ENCODE measurements around the gene BICD1.

The BICD1 gene
- 4.7 to 30.6 (median 8.9) reads per million in 9 experiments for total RNA-seq

- ATAC-seq (replicated peaks), result peak; percentile 82
- Mint-ChIP-seq H3K27me3 (no peaks in the 10 kb centered on the region), H3K4me3 (peak within 1 kb of the TSS; percentile 78 to 93), H3K9me3 (no peaks in the 10 kb centered on the region), H3K27ac (peak within 1 kb of the TSS; percentile 94 to 96), H3K36me3 (ENCODE audit: insufficient read depth) (peaks cover 7% of the 10 kb centered on the region), H3K4me1 (ENCODE audit: low read depth in 2 of 2) (peaks cover 26 to 28% of the 10 kb centered on the region in 2 donors)
- peak; percentile 48 to 64 (median 59) for DNase-seq
Measured at GRCh38 chr12:32106517-32107358, at the start of gene BICD1. Gene BICD1, plus strand, starts transcription at chr12:32106847. Its CDS starts 485 bp downstream, at chr12:32107332.

- ATAC-seq (replicated peaks) (no peak), DNase-seq (no peak)
- no peaks in the 10 kb centered on the region for H3K9me3 Mint-ChIP-seq
- no peaks in the 10 kb centered on the region for H3K27me3 Mint-ChIP-seq
- H3K27ac Mint-ChIP-seq, result no peak overlapping the region
- H3K4me1 Mint-ChIP-seq (ENCODE audit: low read depth in 2 of 2), result peaks cover 0 to 4% of the 10 kb centered on the region in 2 donors
- peaks cover 5% of the 10 kb centered on the region for H3K36me3 Mint-ChIP-seq (ENCODE audit: insufficient read depth)
- no peak overlapping the region for H3K4me3 Mint-ChIP-seq
Measured at GRCh38 chr12:32061033-32061432, 45.6 kb upstream of the BICD1 start.

- DNase-seq, result no peak
- ATAC-seq (replicated peaks), result no peak
- H3K27ac Mint-ChIP-seq, result no peak overlapping the region
- no peaks in the 10 kb centered on the region for H3K9me3 Mint-ChIP-seq
- H3K36me3 Mint-ChIP-seq (ENCODE audit: insufficient read depth), result peaks cover 5% of the 10 kb centered on the region
- H3K27me3 Mint-ChIP-seq, result no peaks in the 10 kb centered on the region
- no peak overlapping the region for H3K4me3 Mint-ChIP-seq
- H3K4me1 Mint-ChIP-seq (ENCODE audit: low read depth in 2 of 2), result peaks cover 0 to 4% of the 10 kb centered on the region in 2 donors
Measured at GRCh38 chr12:32062881-32063280, 43.8 kb upstream of the BICD1 start.

GRCh38 chr12:32063796-32064195 lies 42.9 kb upstream of the BICD1 start:
- Mint-ChIP-seq H3K27ac (peak overlapping the region in 1 of 2 donors; percentile 55), H3K27me3 (no peaks in the 10 kb centered on the region), H3K4me3 (no peak overlapping the region), H3K4me1 (ENCODE audit: low read depth in 2 of 2) (peaks cover 0 to 4% of the 10 kb centered on the region in 2 donors), H3K9me3 (no peaks in the 10 kb centered on the region), H3K36me3 (ENCODE audit: insufficient read depth) (peaks cover 5% of the 10 kb centered on the region)
- DNase-seq (no peak), ATAC-seq (replicated peaks) (no peak)

- ATAC-seq (replicated peaks), result no peak
- no peak for DNase-seq
- H3K27ac Mint-ChIP-seq, result no peak overlapping the region
- no peaks in the 10 kb centered on the region for H3K27me3 Mint-ChIP-seq
- no peaks in the 10 kb centered on the region for H3K36me3 Mint-ChIP-seq (ENCODE audit: insufficient read depth)
- H3K4me1 Mint-ChIP-seq (ENCODE audit: low read depth in 2 of 2), result no peaks in the 10 kb centered on the region
- no peak overlapping the region for H3K4me3 Mint-ChIP-seq
- no peaks in the 10 kb centered on the region for H3K9me3 Mint-ChIP-seq
Measured at GRCh38 chr12:32066206-32066605, 40.4 kb upstream of the BICD1 start.

GRCh38 chr12:32069071-32069470 lies 37.6 kb upstream of the BICD1 start:
- Mint-ChIP-seq H3K27ac (no peak overlapping the region), H3K4me3 (no peak overlapping the region), H3K36me3 (ENCODE audit: insufficient read depth) (no peaks in the 10 kb centered on the region), H3K4me1 (ENCODE audit: low read depth in 2 of 2) (no peaks in the 10 kb centered on the region), H3K27me3 (no peaks in the 10 kb centered on the region), H3K9me3 (no peaks in the 10 kb centered on the region)
- ATAC-seq (replicated peaks) (no peak), DNase-seq (no peak)

- Mint-ChIP-seq H3K27ac (no peak overlapping the region), H3K4me3 (no peak overlapping the region), H3K9me3 (no peaks in the 10 kb centered on the region), H3K27me3 (no peaks in the 10 kb centered on the region), H3K4me1 (ENCODE audit: low read depth in 2 of 2) (no peaks in the 10 kb centered on the region), H3K36me3 (ENCODE audit: insufficient read depth) (no peaks in the 10 kb centered on the region)
- no peak for ATAC-seq (replicated peaks)
- no peak for DNase-seq
Measured at GRCh38 chr12:32069731-32070130, 36.9 kb upstream of the BICD1 start.

GRCh38 chr12:32070370-32070769 lies 36.3 kb upstream of the BICD1 start:
- Mint-ChIP-seq H3K4me3 (no peak overlapping the region), H3K4me1 (ENCODE audit: low read depth in 2 of 2) (no peaks in the 10 kb centered on the region), H3K27ac (no peak overlapping the region), H3K9me3 (no peaks in the 10 kb centered on the region), H3K27me3 (no peaks in the 10 kb centered on the region), H3K36me3 (ENCODE audit: insufficient read depth) (no peaks in the 10 kb centered on the region)
- DNase-seq (no peak), ATAC-seq (replicated peaks) (no peak)

- no peaks in the 10 kb centered on the region for H3K36me3 Mint-ChIP-seq (ENCODE audit: insufficient read depth)
- H3K4me3 Mint-ChIP-seq, result no peak overlapping the region
- H3K9me3 Mint-ChIP-seq, result no peaks in the 10 kb centered on the region
- H3K4me1 Mint-ChIP-seq (ENCODE audit: low read depth in 2 of 2), result no peaks in the 10 kb centered on the region
- H3K27me3 Mint-ChIP-seq, result no peaks in the 10 kb centered on the region
- no peak for ATAC-seq (replicated peaks)
- H3K27ac Mint-ChIP-seq, result no peak overlapping the region
- no peak for DNase-seq
Measured at GRCh38 chr12:32072102-32072501, 34.5 kb upstream of the BICD1 start.

GRCh38 chr12:32074432-32074831 lies 32.2 kb upstream of the BICD1 start:
- peak overlapping the region in 1 of 2 donors; percentile 28 for H3K27ac Mint-ChIP-seq
- H3K27me3 Mint-ChIP-seq, result no peaks in the 10 kb centered on the region
- no peak for DNase-seq
- H3K4me1 Mint-ChIP-seq (ENCODE audit: low read depth in 2 of 2), result no peaks in the 10 kb centered on the region
- H3K36me3 Mint-ChIP-seq (ENCODE audit: insufficient read depth), result no peaks in the 10 kb centered on the region
- no peaks in the 10 kb centered on the region for H3K9me3 Mint-ChIP-seq
- ATAC-seq (replicated peaks), result no peak
- H3K4me3 Mint-ChIP-seq, result no peak overlapping the region

GRCh38 chr12:32076941-32077340 lies 29.7 kb upstream of the BICD1 start:
- Mint-ChIP-seq H3K36me3 (ENCODE audit: insufficient read depth) (no peaks in the 10 kb centered on the region), H3K4me3 (no peak overlapping the region), H3K27ac (no peak overlapping the region), H3K27me3 (no peaks in the 10 kb centered on the region), H3K4me1 (ENCODE audit: low read depth in 2 of 2) (no peaks in the 10 kb centered on the region), H3K9me3 (no peaks in the 10 kb centered on the region)
- ATAC-seq (replicated peaks) (no peak), DNase-seq (no peak)

- no peak for DNase-seq
- no peaks in the 10 kb centered on the region for H3K4me1 Mint-ChIP-seq (ENCODE audit: low read depth in 2 of 2)
- H3K27me3 Mint-ChIP-seq, result no peaks in the 10 kb centered on the region
- H3K4me3 Mint-ChIP-seq, result no peak overlapping the region
- no peaks in the 10 kb centered on the region for H3K9me3 Mint-ChIP-seq
- H3K36me3 Mint-ChIP-seq (ENCODE audit: insufficient read depth), result no peaks in the 10 kb centered on the region
- ATAC-seq (replicated peaks), result no peak
- no peak overlapping the region for H3K27ac Mint-ChIP-seq
Measured at GRCh38 chr12:32080435-32080834, 26.2 kb upstream of the BICD1 start.

GRCh38 chr12:32083489-32083888 lies 23.2 kb upstream of the BICD1 start:
- ATAC-seq (replicated peaks) (no peak), DNase-seq (no peak)
- H3K27ac Mint-ChIP-seq, result no peak overlapping the region
- no peak overlapping the region for H3K4me3 Mint-ChIP-seq
- H3K9me3 Mint-ChIP-seq, result no peaks in the 10 kb centered on the region
- H3K27me3 Mint-ChIP-seq, result no peaks in the 10 kb centered on the region
- H3K36me3 Mint-ChIP-seq (ENCODE audit: insufficient read depth), result no peaks in the 10 kb centered on the region
- H3K4me1 Mint-ChIP-seq (ENCODE audit: low read depth in 2 of 2), result no peaks in the 10 kb centered on the region

GRCh38 chr12:32084017-32084688 lies 22.5 kb upstream of the BICD1 start:
- DNase-seq (no peak), ATAC-seq (replicated peaks) (no peak)
- H3K4me1 Mint-ChIP-seq (ENCODE audit: low read depth in 2 of 2), result no peaks in the 10 kb centered on the region
- H3K27me3 Mint-ChIP-seq, result no peaks in the 10 kb centered on the region
- H3K36me3 Mint-ChIP-seq (ENCODE audit: insufficient read depth), result no peaks in the 10 kb centered on the region
- H3K27ac Mint-ChIP-seq, result no peak overlapping the region
- H3K9me3 Mint-ChIP-seq, result no peaks in the 10 kb centered on the region
- no peak overlapping the region for H3K4me3 Mint-ChIP-seq
